SH-SY5Y (cell line): ENCODE results near the gene ARHGDIA.

Experiments used
- GATA2 ChIP-seq: IDR thresholded peaks from 2 replicates; pipeline ENCODE4 v1.6.1; 2011; ENCODE audit warnings: mild to moderate bottlenecking, low read depth, low read length
- GATA3 ChIP-seq: IDR thresholded peaks from 2 replicates; pipeline ENCODE4 v1.6.1; 2011; ENCODE audit warnings: low read depth, mild to moderate bottlenecking, low read length, moderate library complexity

DNA sequence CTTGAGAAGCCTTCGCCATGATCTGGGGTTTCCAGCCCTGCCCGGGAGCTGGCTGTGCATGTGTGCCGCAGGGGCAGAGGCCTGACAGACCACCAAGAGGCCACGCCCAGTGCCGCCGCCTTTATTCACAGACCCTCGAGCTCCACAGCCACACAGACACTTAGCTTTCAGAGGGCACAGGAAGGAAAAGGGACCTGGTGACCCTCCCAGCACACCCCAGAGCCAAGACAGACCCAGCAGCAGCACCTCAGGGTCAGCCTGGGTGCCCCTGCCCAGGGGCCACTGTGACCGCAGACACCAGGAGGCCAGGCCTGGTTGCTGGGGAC lies 48.9 kb downstream of the ARHGDIA start:
- TF ChIP-seq GATA2 (no peak), GATA3 (no peak)
